ENCODE measurements around the gene LHPP. TPM values are rescaled to one million over a fixed set of nuclear protein-coding genes. Genes with fewer than 3 reads are reported as not detected.
"Not testable (repeated sequence)": the region's sequence is repeated elsewhere in the genome, so short reads cannot be mapped to it uniquely, and the experiment has no call there.

Gene LHPP
- total and polyA plus RNA-seq, 4 donors = 11.5 to 22.0 (median 18.6) TPM

DNA sequence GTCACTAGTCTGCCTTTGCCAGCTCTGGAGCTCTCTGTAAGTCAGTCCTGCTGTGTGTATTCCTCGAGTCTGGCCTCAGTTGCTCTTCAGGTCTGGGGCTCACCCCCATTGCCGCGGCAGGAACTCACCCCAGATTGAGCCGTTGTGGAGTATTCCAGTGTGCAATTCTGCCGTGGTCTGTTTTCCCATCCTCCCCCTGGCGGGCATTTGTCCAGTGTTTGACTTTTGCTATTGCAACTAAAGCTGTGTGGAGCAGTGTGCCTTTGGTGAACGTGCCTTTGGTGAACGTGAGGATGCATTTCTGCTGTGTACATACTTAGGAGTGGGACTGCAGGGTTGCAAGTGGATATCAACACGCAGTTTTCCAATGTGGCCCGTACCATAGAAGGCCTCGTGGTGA lies 148.1 kb downstream of the LHPP start:
- ATAC-seq (ENCODE audit: low FRiP score) (no peak), DNase-seq (no peak)
- WGBS, 2 donors = 90% methylated on average over 11 of the region's 11 CpGs
- Histone ChIP-seq H3K9me3 (ENCODE audit: control insufficient read depth, low read length) (no peaks in the 10 kb centered on the region), H3K36me3 (ENCODE audit: control insufficient read depth in 1 of 2, insufficient read depth in 2 of 2, low read length in 1 of 2) (no peaks in the 10 kb centered on the region), H3K4me1 (ENCODE audit: control insufficient read depth in 1 of 2, insufficient read depth in 2 of 2, low read length in 2 of 2) (no peaks in the 10 kb centered on the region), H3K4me3 (ENCODE audit: low read length in 2 of 2) (no peak overlapping the region), H3K27ac (ENCODE audit: low read depth in 1 of 2, low read length in 2 of 2) (no peak overlapping the region), H3K27me3 (ENCODE audit: control insufficient read depth in 1 of 2, insufficient read depth in 2 of 2, low read length in 1 of 2) (no peaks in the 10 kb centered on the region)
- intact Hi-C loops (cut with DNase I) = no loop called here

DNA sequence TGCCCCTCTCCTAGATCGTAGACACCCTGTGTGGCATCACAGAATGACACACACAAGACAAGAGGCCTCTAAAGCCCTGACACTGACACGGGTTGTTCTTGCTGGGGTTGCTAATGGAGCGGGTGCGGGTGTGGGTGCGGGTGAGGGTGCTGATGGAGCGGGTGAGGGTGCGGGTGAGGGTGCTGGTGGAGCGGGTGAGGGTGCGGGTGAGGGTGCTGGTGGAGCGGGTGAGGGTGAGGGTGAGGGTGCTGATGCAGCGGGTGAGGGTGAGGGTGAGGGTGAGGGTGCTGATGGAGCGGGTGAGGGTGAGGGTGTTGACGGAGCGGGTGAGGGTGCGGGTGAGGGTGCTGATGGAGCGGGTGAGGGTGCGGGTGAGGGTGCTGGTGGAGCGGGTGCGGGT lies 148.6 kb downstream of the LHPP start:
- 95 to 97% methylated on average over 13 to 19 of the region's 19 CpGs for WGBS, 2 donors
- DNase-seq = peak in 1 of 2 donors; percentile 64
- H3K27me3 ChIP-seq (ENCODE audit: control insufficient read depth in 1 of 2, insufficient read depth in 2 of 2, low read length in 1 of 2); H3K9me3 ChIP-seq (ENCODE audit: control insufficient read depth, low read length); ATAC-seq (ENCODE audit: low FRiP score); H3K4me3 ChIP-seq (ENCODE audit: low read length in 2 of 2); H3K27ac ChIP-seq (ENCODE audit: low read depth in 1 of 2, low read length in 2 of 2); H3K36me3 ChIP-seq (ENCODE audit: control insufficient read depth in 1 of 2, insufficient read depth in 2 of 2, low read length in 1 of 2); intact Hi-C loops (cut with DNase I); H3K4me1 ChIP-seq (ENCODE audit: control insufficient read depth in 1 of 2, insufficient read depth in 2 of 2, low read length in 2 of 2): not testable (repeated sequence)

DNA sequence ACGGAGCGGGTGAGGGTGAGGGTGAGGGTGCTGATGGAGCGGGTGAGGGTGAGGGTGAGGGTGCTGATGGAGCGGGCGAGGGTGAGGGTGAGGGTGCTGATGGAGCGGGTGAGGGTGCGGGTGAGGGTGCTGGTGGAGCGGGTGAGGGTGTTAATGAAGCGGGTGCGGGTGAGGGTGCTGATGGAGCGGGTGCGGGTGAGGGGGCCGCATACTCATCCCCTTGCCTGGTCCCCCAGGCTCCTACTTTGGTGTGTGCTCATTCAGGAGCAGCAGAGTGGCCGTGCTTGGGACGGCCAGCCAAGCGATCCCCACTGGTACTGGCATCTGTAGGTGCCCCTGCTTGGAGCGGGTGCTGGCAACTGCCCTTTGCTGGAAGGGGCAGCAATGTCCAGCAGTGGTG lies 149.2 kb downstream of the LHPP start:
- 88 to 94% methylated on average over 15 to 17 of the region's 17 CpGs for WGBS, 2 donors

DNA sequence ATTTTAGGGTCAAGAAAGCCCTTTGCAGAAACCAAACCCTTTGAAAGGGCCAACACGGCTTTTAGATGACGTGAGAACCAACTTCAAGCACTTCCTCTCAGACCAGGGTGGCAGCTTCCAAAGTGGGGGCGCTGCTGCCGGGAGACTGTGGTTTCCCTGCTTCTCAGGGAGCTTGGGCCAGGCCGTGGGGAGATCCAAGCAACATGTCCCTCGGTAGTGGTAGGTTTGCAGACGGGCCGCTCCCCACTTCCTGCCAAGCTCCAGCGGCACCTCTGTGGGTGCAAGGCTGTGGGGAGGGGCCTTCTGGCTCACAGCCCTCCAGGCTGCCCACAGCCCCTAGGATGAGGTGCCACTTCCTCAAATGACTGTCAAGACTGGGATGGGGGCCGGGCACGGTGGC lies 150.1 kb downstream of the LHPP start:
- ATAC-seq (ENCODE audit: low FRiP score) (no peak), DNase-seq (peak in 1 of 2 donors; percentile 63)
- Histone ChIP-seq H3K9me3 (ENCODE audit: control insufficient read depth, low read length) (no peaks in the 10 kb centered on the region), H3K27me3 (ENCODE audit: control insufficient read depth in 1 of 2, insufficient read depth in 2 of 2, low read length in 1 of 2) (no peaks in the 10 kb centered on the region), H3K4me3 (ENCODE audit: low read length in 2 of 2) (no peak overlapping the region), H3K36me3 (ENCODE audit: control insufficient read depth in 1 of 2, insufficient read depth in 2 of 2, low read length in 1 of 2) (no peaks in the 10 kb centered on the region), H3K27ac (ENCODE audit: low read depth in 1 of 2, low read length in 2 of 2) (no peak overlapping the region), H3K4me1 (ENCODE audit: control insufficient read depth in 1 of 2, insufficient read depth in 2 of 2, low read length in 2 of 2) (no peaks in the 10 kb centered on the region)
- WGBS, 2 donors = 88 to 92% methylated on average over 11 of the region's 11 CpGs
- intact Hi-C loops (cut with DNase I) = no loop called here

More for the DNA sequence above, 149.2 kb downstream of the LHPP start:
- H3K9me3 ChIP-seq (ENCODE audit: control insufficient read depth, low read length); H3K4me3 ChIP-seq (ENCODE audit: low read length in 2 of 2); intact Hi-C loops (cut with DNase I); DNase-seq; H3K4me1 ChIP-seq (ENCODE audit: control insufficient read depth in 1 of 2, insufficient read depth in 2 of 2, low read length in 2 of 2); H3K36me3 ChIP-seq (ENCODE audit: control insufficient read depth in 1 of 2, insufficient read depth in 2 of 2, low read length in 1 of 2); ATAC-seq (ENCODE audit: low FRiP score); H3K27ac ChIP-seq (ENCODE audit: low read depth in 1 of 2, low read length in 2 of 2); H3K27me3 ChIP-seq (ENCODE audit: control insufficient read depth in 1 of 2, insufficient read depth in 2 of 2, low read length in 1 of 2): not testable (repeated sequence)

DNA sequence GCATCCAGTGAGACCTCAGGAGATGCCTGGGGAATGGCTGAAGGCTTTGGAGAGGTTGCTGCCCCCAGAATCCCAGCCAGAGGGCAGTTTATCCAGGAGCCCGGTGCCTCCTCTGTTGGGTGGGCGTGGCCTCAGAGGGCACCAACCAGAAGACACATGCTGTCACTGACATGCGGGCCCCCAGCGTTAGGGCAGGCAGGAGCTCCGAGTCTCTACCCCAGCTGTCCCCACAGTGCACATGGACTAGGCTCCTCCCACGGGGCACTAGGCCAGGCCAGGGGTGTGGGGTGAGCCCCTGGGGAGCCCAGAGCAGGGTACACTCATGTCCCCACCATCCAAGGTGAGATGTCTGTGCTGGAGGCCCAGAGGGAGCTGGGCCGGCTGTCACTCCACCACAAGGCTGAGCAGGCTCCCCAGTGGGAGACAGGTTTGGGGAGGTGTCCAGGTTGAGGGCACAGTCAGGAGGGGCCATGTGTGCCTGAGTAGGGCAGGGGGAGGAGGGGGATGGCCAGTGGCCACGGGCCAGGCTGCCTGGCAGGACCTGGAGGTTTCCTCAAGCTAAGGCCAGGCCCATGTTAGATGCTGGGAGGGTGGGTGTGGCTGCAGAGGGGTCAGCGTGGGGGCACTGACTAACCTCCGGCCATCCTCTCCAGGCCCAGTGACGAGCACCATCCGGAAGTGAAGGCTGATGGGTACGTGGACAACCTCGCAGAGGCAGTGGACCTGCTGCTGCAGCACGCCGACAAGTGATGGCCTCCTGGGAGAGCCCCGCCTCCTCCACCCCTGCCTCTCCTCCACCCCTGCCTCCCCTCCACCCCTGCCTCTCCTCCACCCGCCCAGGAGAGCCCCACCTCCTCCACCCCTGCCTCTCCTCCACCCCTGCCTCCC lies 151.2 kb downstream of the LHPP start:
- intact Hi-C loops (cut with DNase I) = no loop called here
- Histone ChIP-seq H3K4me1 (ENCODE audit: control insufficient read depth in 1 of 2, insufficient read depth in 2 of 2, low read length in 2 of 2) (no peaks in the 10 kb centered on the region), H3K36me3 (ENCODE audit: control insufficient read depth in 1 of 2, insufficient read depth in 2 of 2, low read length in 1 of 2) (no peaks in the 10 kb centered on the region), H3K27ac (ENCODE audit: low read depth in 1 of 2, low read length in 2 of 2) (no peak overlapping the region), H3K27me3 (ENCODE audit: control insufficient read depth in 1 of 2, insufficient read depth in 2 of 2, low read length in 1 of 2) (no peaks in the 10 kb centered on the region), H3K4me3 (ENCODE audit: low read length in 2 of 2) (no peak overlapping the region), H3K9me3 (ENCODE audit: control insufficient read depth, low read length) (no peaks in the 10 kb centered on the region)
- DNase-seq (peak in 1 of 2 donors; percentile 63), ATAC-seq (ENCODE audit: low FRiP score) (no peak)
- 49 to 57% methylated on average over 17 to 18 of the region's 18 CpGs for WGBS, 2 donors

DNA sequence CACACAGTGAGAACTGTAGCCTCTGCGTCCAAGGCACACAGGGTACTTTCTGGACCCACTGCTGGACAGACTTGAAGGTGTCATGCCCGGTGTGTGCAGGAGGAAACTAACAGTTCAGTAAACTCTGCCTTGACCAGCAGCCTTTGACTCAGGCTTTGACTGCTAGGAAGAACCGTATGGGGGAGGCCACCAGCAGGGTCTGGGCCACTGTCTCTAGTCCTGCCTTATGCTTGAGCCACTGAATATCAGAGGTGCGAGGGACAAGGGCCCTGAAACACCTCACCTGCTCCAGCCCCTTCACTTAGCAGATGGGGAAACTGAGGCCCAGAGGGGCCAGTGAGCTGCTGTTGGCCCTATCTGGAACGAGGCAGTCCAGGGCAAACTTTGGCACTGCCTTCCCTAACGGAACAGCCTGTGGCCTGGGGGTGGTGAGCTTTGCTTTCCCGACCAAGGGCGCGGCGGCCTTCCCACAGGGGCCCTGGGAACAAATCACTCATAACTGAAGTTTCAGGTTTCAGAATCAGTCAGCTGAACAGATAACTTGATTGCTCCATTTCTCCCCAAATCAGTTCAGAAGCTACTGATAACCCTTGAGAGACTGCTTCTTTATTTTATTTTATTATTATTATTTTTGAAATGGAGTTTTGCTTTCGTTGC lies 152.5 kb downstream of the LHPP start:
- DNase-seq (no peak), ATAC-seq (ENCODE audit: low FRiP score) (no peak)
- Histone ChIP-seq H3K27ac (ENCODE audit: low read depth in 1 of 2, low read length in 2 of 2) (no peak overlapping the region), H3K4me1 (ENCODE audit: control insufficient read depth in 1 of 2, insufficient read depth in 2 of 2, low read length in 2 of 2) (no peaks in the 10 kb centered on the region), H3K27me3 (ENCODE audit: control insufficient read depth in 1 of 2, insufficient read depth in 2 of 2, low read length in 1 of 2) (no peaks in the 10 kb centered on the region), H3K36me3 (ENCODE audit: control insufficient read depth in 1 of 2, insufficient read depth in 2 of 2, low read length in 1 of 2) (no peaks in the 10 kb centered on the region), H3K9me3 (ENCODE audit: control insufficient read depth, low read length) (no peaks in the 10 kb centered on the region), H3K4me3 (ENCODE audit: low read length in 2 of 2) (no peak overlapping the region)
- intact Hi-C loops (cut with DNase I) = no loop called here
- WGBS, 2 donors = 78 to 81% methylated on average over 11 of the region's 11 CpGs

DNA sequence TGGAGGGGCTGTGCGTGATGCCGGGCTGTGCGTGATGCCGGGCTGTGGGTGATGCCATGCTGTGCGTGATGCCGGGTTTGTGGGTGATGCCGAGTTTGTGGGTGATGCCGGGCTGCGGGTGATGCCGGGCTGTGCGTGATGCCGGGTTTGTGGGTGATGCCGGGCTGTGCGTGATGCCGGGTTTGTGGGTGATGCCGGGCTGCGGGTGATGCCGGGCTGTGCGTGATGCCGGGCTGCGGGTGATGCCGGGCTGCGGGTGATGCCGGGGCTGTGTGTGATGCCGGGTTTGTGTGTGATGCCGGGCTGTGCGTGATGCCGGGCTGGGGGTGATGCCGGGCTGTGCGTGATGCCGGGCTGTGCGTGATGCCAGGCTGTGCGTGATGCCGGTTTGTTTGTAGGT lies 153.6 kb downstream of the LHPP start:
- no peaks in the 10 kb centered on the region for H3K9me3 ChIP-seq (ENCODE audit: control insufficient read depth, low read length)
- 97% methylated on average over 29 to 34 of the region's 34 CpGs for WGBS, 2 donors
- intact Hi-C loops (cut with DNase I) = no loop called here
- DNase-seq (no peak), ATAC-seq (ENCODE audit: low FRiP score) (no peak)
- H3K36me3 ChIP-seq (ENCODE audit: control insufficient read depth in 1 of 2, insufficient read depth in 2 of 2, low read length in 1 of 2) = no peaks in the 10 kb centered on the region
- H3K27me3 ChIP-seq (ENCODE audit: control insufficient read depth in 1 of 2, insufficient read depth in 2 of 2, low read length in 1 of 2) = no peaks in the 10 kb centered on the region
- H3K4me3 ChIP-seq (ENCODE audit: low read length in 2 of 2) = no peak overlapping the region
- no peak overlapping the region for H3K27ac ChIP-seq (ENCODE audit: low read depth in 1 of 2, low read length in 2 of 2)
- no peaks in the 10 kb centered on the region for H3K4me1 ChIP-seq (ENCODE audit: control insufficient read depth in 1 of 2, insufficient read depth in 2 of 2, low read length in 2 of 2)

DNA sequence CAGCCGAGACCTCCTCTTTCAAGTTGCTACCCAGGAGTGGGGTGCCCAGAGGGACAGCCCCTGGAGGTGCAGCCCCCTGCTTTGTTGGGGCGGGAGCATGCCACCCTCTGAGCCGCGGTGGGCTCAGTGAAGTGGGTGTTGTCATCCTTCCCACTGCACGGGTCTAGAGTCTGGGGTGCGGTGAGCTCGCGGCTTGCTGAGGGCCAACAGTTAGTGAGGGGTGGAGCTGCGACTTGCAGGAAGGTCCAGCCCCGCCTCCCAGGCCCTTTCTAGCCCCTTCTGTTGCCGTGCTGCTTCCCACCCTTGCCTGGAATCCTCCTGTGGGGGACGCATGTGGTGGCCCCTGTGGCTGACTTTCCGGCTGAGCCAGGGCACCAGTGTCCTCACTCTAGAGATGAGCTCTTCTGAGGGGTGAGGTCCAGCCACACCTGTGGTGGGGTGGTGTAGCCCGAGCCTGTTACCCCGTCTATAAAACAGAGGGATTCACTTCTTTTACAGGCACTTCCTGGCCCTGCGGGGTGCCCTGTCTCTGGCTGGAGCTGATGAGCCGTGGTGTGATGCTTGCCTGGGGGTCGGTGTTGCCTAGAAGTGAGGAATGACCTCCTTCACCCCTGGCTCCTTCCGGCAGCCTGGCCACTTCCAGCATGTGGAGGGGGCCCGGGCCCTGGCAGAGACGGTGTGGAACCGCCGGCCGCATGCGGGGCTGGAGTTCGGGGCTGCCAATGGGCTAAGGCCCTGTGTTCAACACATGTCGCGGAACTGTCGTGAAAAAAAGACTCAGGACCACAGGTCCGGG lies 154.6 kb downstream of the LHPP start:
- no peak for ATAC-seq (ENCODE audit: low FRiP score)
- no peak for DNase-seq
- no peaks in the 10 kb centered on the region for H3K27me3 ChIP-seq (ENCODE audit: control insufficient read depth in 1 of 2, insufficient read depth in 2 of 2, low read length in 1 of 2)
- no peak overlapping the region for H3K4me3 ChIP-seq (ENCODE audit: low read length in 2 of 2)
- intact Hi-C loops (cut with DNase I) = no loop called here
- H3K9me3 ChIP-seq (ENCODE audit: control insufficient read depth, low read length) = no peaks in the 10 kb centered on the region
- no peaks in the 10 kb centered on the region for H3K4me1 ChIP-seq (ENCODE audit: control insufficient read depth in 1 of 2, insufficient read depth in 2 of 2, low read length in 2 of 2)
- no peaks in the 10 kb centered on the region for H3K36me3 ChIP-seq (ENCODE audit: control insufficient read depth in 1 of 2, insufficient read depth in 2 of 2, low read length in 1 of 2)
- no peak overlapping the region for H3K27ac ChIP-seq (ENCODE audit: low read depth in 1 of 2, low read length in 2 of 2)
- 90 to 91% methylated on average over 30 of the region's 30 CpGs for WGBS, 2 donors

Measured in aorta (tissue), 5 donors.